SK-N-MC (cell line): Measurements from ENCODE around the gene COL4A1.

Experiments used
- EZH2 ChIP-seq: fragments of 200-600 bp; sonication (generic); IDR thresholded peaks from one replicate; pipeline ENCODE4 v1.6.1; 2017; ENCODE audit warnings: antibody characterized with exemption
- FOXP2 ChIP-seq: optimal IDR thresholded peaks from 2 replicates; pipeline ENCODE3; 2011; ENCODE audit warnings: mild to moderate bottlenecking, moderate library complexity; ENCODE audit not compliant: insufficient read depth; ENCODE audit errors: extremely low read length, control extremely low read depth

DNA sequence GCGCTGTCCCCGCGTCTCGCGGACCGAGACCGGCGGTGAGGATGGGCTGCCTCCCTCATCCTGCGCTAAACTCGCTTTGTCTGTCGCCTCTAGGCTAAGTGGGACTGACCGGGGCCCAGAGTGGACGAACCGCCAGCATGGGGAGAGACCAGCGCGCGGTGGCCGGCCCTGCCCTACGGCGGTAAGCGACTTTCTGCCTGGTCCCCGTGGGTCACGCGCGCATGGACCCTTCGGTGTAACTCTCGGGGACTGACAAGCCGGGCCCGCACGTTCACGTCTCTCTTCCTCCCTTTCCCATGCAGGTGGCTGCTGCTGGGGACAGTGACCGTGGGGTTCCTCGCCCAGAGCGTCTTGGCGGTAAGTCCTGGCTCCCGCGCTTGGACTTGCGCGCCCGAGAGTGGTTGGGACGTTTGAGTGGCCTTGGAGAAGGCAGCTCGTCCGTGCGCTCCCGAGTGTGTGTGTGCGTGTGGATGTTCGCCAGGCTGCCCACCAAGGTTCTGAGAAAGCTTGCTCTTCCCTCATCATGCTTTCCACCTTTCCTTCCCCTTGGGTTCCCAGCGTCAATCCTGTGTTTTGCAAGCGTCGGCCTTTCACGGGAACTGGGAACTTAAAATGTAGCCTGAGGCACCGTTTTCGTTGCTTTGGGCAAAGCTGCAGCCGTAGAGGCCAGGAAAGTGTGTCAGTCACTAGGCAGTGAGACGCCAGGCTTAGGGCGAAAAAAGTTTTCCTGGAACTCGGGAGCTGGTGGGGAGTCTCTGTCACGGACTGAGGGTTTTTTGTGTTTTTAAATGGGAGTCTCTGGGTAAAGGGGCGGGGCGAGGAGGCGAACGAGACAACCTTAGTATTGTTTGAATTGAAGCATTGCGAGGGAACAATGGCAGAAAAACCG, 1.1 kb upstream of the COL4A1 start:
- TF ChIP-seq EZH2 (no peak), FOXP2 (no peak)
